ENCODE measurements around the gene PRKAG1. TPM values are rescaled to one million over a fixed set of nuclear protein-coding genes. Genes with fewer than 3 reads are reported as not detected.

The PRKAG1 gene
- total and polyA plus RNA-seq, 2 donors (not counting 1 experiment from before 2014, with no cell fraction given): 28.5 to 60.0 TPM

DNA sequence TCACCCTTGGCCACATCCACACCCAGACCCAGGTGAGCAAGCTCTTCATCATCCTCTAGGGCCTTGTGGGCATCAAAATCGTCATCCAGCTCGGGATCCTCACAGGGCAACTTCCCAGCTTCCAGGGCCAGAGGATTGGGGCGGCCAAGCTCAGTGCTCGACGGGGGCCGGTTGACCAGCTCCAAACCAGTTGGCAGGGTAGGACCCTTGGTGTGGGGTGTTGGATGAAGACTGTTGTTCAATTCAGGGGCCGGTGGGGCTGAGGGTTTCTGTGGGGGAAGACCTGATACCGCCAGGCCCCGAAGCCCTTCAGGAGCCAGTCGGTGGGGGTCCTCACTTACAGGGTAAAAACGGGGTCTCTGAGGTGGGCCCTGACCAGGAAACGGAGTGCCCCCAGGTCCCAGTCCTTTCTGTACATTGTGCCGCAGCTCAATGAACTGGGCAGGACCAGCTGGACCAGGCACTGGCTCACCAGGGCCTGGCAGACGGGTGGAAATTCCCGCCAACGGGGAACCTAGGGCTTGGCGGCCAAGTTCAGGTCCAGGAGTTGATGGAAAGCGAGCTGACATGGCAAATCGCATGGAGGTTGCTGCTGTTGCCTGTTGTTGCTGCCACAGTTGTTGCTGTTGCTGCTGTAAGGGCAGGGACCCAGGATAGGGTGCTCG lies 19.8 kb upstream of the PRKAG1 start:
- Mint-ChIP-seq H3K27me3 (no peaks in the 10 kb centered on the region), H3K9me3 (ENCODE audit: insufficient read depth) (no peaks in the 10 kb centered on the region), H3K27ac (no peak overlapping the region), H3K4me1 (no peaks in the 10 kb centered on the region), H3K4me3 (no peak overlapping the region)
- ATAC-seq (ENCODE audit: low read depth) (no peak), DNase-seq (no peak)
- peaks cover 30% of the 10 kb centered on the region for H4K20me1 ChIP-seq (ENCODE audit: control insufficient read depth, insufficient read depth, low read length, poor library complexity, severe bottlenecking)
- no peak overlapping the region for H3K4me3 ChIP-seq (ENCODE audit: control extremely low read depth in 1 of 5, extremely low read depth in 1 of 5, insufficient read depth in 1 of 5, low read depth in 2 of 5, low read length in 4 of 5)
- no peak overlapping the region for H3K4me2 ChIP-seq (replicated peaks; ENCODE audit: low read depth, low read length, poor library complexity, severe bottlenecking)
- ChIA-PET POLR2A (no interaction called here), CTCF (interaction anchor here (0.6 to 1.6 kb wide), 4 partner anchors 9 to 51 kb away, joined by 3 to 4 read pairs (median 4); no protein-coding TSS in a partner anchor)
- H3K36me3 ChIP-seq (replicated peaks in 1 of 2; ENCODE audit: control extremely low read depth in 1 of 2, control insufficient read depth in 1 of 2, extremely low read depth in 1 of 2, insufficient read depth in 2 of 2, low read length in 1 of 2): peaks cover 0 to 86% of the 10 kb centered on the region in 2 experiments
- H3K9ac ChIP-seq (ENCODE audit: low read length): no peak overlapping the region
- 98% methylated on average over 20 of the region's 20 CpGs for WGBS (ENCODE audit: insufficient coverage)
- H3K9me3 ChIP-seq (ENCODE audit: control extremely low read depth in 1 of 3, control insufficient read depth in 2 of 3, insufficient read depth in 1 of 3, low read length in 2 of 3): no peaks in the 10 kb centered on the region
- intact Hi-C loops (cut with micrococcal nuclease): no loop called here
- H3K27ac ChIP-seq (ENCODE audit: low read length in 2 of 2): no peak overlapping the region
- TF ChIP-seq, protein P1, sequence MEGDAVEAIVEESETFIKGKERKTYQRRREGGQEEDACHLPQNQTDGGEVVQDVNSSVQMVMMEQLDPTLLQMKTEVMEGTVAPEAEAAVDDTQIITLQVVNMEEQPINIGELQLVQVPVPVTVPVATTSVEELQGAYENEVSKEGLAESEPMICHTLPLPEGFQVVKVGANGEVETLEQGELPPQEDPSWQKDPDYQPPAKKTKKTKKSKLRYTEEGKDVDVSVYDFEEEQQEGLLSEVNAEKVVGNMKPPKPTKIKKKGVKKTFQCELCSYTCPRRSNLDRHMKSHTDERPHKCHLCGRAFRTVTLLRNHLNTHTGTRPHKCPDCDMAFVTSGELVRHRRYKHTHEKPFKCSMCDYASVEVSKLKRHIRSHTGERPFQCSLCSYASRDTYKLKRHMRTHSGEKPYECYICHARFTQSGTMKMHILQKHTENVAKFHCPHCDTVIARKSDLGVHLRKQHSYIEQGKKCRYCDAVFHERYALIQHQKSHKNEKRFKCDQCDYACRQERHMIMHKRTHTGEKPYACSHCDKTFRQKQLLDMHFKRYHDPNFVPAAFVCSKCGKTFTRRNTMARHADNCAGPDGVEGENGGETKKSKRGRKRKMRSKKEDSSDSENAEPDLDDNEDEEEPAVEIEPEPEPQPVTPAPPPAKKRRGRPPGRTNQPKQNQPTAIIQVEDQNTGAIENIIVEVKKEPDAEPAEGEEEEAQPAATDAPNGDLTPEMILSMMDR (IDR thresholded peaks at IDR 0.05): no peak
- TF ChIP-seq EZH2 (IDR thresholded peaks at IDR 0.05; ENCODE audit: borderline replicate concordance, insufficient read depth, low read depth, low read length, poor library complexity, severe bottlenecking): no peak
- no peak overlapping the region for H2AFZ ChIP-seq (ENCODE audit: insufficient read depth, low read depth, low read length, poor library complexity, severe bottlenecking)
- peaks cover 24% of the 10 kb centered on the region for H3K79me2 ChIP-seq (ENCODE audit: control insufficient read depth, insufficient read depth, low read length)
- H3K4me1 ChIP-seq (ENCODE audit: control insufficient read depth in 2 of 2, insufficient read depth in 2 of 2, low read length in 2 of 2): no peaks in the 10 kb centered on the region
- no peaks in the 10 kb centered on the region for H3K27me3 ChIP-seq (replicated peaks in 1 of 4; ENCODE audit: control extremely low read depth in 1 of 4, control insufficient read depth in 3 of 4, insufficient read depth in 4 of 4, low read length in 3 of 4)

DNA sequence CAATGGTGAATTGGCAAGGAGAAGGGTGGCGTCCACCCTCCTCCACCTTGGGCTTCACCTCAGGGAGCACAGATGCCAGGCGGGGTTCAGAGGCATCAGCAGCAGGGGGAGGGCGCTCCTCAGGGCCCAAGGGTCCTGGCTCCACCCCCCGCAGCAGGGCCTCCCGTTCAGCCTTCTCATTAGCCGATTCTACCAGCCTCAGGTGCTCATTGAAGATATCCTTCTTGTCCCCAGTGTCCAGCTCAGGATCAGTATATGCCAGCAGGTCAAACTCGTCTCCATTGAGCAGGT lies 19.3 kb upstream of the PRKAG1 start:
- Histone ChIP-seq H3K36me3 (replicated peaks in 1 of 2; ENCODE audit: control extremely low read depth in 1 of 2, control insufficient read depth in 1 of 2, extremely low read depth in 1 of 2, insufficient read depth in 2 of 2, low read length in 1 of 2) (peaks cover 0 to 86% of the 10 kb centered on the region in 2 experiments), H2AFZ (ENCODE audit: insufficient read depth, low read depth, low read length, poor library complexity, severe bottlenecking) (no peak overlapping the region), H3K4me2 (replicated peaks; ENCODE audit: low read depth, low read length, poor library complexity, severe bottlenecking) (no peak overlapping the region), H3K9me3 (ENCODE audit: control extremely low read depth in 1 of 3, control insufficient read depth in 2 of 3, insufficient read depth in 1 of 3, low read length in 2 of 3) (no peaks in the 10 kb centered on the region), H3K27me3 (replicated peaks in 1 of 4; ENCODE audit: control extremely low read depth in 1 of 4, control insufficient read depth in 3 of 4, insufficient read depth in 4 of 4, low read length in 3 of 4) (no peaks in the 10 kb centered on the region), H3K9ac (ENCODE audit: low read length) (no peak overlapping the region), H4K20me1 (ENCODE audit: control insufficient read depth, insufficient read depth, low read length, poor library complexity, severe bottlenecking) (peaks cover 25% of the 10 kb centered on the region), H3K79me2 (ENCODE audit: control insufficient read depth, insufficient read depth, low read length) (peaks cover 20% of the 10 kb centered on the region), H3K4me1 (ENCODE audit: control insufficient read depth in 2 of 2, insufficient read depth in 2 of 2, low read length in 2 of 2) (no peaks in the 10 kb centered on the region), H3K27ac (ENCODE audit: low read length in 2 of 2) (no peak overlapping the region), H3K4me3 (ENCODE audit: control extremely low read depth in 1 of 5, extremely low read depth in 1 of 5, insufficient read depth in 1 of 5, low read depth in 2 of 5, low read length in 4 of 5) (no peak overlapping the region)
- 100% methylated on average over 7 of the region's 7 CpGs for WGBS (ENCODE audit: insufficient coverage)
- ChIA-PET POLR2A (no interaction called here), CTCF (interaction anchor here (1.2 to 1.6 kb wide), 2 partner anchors 41 to 52 kb away, joined by 3 to 4 read pairs; no protein-coding TSS in a partner anchor)
- Mint-ChIP-seq H3K9me3 (ENCODE audit: insufficient read depth) (no peaks in the 10 kb centered on the region), H3K27me3 (no peaks in the 10 kb centered on the region), H3K4me3 (no peak overlapping the region), H3K4me1 (no peaks in the 10 kb centered on the region), H3K27ac (no peak overlapping the region)
- TF ChIP-seq EZH2 (IDR thresholded peaks at IDR 0.05; ENCODE audit: borderline replicate concordance, insufficient read depth, low read depth, low read length, poor library complexity, severe bottlenecking): no peak
- TF ChIP-seq, protein P1 (IDR thresholded peaks at IDR 0.05): no peak
- ATAC-seq (ENCODE audit: low read depth) (no peak), DNase-seq (no peak)
- intact Hi-C loops (cut with micrococcal nuclease): no loop called here

All from B cell (primary cell).